ENCODE data around the gene CHKA.
"Not testable (repeated sequence)": the region's sequence is repeated elsewhere in the genome, so short reads cannot be mapped to it uniquely, and the experiment has no call there.

Gene CHKA

DNA sequence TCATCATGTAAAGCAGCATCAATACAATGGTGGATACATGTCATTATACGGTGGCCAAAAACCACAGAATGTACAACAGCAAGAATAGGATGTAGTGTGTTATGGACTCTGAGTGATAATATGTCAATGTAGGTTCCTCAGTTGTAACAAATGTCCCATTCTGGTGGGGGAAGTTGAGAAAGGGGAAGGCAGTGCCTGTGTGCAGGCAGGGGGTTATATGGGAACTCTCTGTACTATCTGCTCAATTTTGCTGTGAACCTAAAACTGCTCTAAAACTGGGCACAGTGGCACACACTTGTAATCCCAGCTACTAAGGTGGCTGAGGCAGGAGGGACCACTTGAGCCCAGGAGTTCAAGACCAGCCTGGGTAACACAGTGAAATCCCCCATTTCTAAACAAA, 5.9 kb downstream of the CHKA start:
- no peak for DNase-seq (ENCODE audit: low spot score)

DNA sequence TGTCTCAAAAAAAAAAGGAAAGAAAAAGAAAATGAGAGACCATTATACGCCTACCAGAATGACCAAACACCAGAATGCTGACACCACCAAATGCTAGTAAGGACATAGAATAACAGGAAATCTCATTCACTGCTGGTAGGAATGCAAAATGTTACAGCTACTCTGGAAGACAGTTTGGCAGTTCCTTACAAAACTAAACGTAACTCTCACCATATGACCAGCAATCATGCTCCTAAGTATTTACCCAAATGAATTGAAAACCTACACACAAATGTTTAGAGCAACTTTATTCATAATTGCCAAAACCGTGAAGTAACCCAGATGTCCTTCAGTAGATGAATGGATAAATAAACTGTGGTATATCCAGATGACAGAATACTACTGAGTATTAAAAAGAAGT, 7.2 kb downstream of the CHKA start:
- DNase-seq (ENCODE audit: low spot score), result no peak

DNA sequence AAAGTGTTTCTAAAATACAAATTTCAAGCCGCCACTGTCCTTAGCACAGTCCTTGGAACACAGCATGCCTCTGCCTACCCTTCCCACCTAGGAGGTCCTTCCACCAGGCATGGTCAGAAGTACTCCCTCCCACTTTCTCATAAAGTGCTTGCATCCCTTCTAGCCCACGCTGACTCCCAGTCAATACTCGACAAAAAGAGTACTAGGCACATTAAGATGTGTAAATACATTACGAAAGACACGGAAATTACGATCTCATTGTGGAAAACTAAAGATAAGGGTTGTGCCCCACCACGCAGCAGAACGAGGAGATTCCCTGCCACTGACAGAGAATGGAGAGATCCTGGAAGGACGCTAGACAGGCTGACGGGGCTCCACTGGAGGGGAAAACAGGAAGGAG, 13.5 kb downstream of the CHKA start:
- DNase-seq (ENCODE audit: low spot score), result no peak

DNA sequence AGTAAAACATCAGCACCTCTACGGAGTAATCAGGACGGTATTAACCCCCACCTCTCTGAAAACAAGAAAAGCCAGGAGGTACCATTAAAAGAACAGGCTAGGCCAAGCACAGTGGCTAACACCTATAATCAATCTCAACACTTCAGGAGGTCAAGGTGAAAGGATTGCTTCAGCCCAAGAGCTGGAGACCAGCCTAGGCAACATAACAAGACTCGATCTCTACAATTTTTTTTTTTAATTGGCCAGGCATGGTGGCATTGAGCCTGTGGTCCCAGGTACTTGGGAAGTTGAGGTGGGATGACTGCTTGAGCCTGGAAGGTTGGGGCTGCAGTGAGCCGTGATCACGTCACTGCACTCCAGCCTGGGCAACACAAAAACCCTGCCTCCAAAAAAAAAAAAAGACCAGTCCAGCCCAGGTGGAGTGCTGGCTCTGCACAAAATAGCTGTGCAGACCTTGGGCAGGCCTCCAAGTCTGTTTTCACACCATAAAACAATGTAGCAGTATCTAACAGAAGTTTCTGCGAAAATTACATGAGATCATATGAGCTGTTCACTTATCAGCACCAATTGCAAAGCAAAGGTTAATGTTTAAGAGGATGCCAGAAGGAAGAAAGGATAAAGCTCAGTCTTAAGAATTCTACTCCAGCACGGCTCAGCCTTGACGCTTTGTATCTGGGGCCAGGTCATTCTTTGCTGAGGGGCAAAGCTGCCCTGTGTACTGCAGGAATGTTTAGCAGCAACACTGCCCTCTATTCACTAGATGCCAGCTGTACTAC, 14.8 kb downstream of the CHKA start:
- no peak for DNase-seq (ENCODE audit: low spot score)

DNA sequence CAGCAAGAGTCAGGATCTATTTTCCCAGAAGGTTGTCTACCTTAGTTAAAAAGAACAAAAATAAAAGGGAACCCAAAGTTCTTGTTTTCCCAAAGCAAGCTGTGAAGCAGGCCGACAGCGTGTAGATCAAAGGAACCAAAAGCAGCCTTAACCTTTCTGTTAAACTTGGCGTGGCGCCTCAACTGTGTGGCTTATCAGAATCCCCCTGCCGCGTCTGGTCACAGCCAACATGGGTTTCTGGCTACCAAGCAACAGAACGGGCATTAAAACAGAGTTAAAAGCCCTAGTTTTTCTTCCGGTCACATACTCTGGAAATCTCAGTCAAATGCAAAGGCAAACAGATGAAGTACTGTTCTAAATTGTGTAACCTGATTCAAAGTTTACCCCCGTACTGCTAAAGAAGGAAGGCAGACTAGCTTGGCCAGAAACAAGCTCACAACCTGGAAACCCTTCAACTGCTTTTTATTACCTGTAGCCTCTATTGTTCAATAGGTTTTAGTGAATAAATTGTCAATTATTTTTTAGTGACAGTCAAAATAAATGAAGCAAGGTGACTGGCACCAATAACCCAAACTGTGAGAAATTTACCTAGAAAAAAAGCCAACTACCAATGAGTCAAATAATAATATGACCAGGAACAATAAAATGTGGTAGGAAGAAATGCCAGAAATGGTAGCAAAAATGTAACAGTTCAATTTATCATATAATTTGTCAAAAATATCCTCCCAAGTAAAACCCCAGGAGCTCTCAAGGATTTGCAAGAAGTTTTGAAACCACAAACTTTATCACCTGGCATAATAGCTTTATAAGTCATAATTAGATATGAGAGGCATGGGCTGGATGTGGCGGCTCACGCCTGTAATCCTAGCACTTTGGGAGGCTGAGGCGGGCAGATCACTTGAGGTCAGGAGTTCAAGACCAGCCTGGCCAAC, 21.4 kb downstream of the CHKA start:
- DNase-seq (ENCODE audit: low spot score), result no peak

DNA sequence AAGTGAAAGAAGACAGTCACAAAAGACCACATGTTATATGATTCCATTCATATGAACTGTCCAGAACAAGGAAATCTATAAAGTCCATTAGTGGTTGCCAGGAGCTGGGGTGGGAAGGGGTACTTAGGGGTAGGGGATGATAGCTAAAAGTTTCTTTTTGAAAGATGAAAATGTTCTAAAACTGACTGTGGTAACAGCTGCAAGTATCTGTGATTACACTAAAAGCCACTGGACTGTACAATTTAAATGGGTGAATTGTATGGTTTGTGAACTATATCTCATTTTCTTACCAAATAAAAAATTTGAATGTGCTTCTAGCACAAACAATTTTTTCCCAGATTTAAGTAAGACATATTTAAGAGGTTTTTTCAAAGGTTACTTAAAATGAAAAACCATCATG, 22.1 kb downstream of the CHKA start:
- no peak for DNase-seq (ENCODE audit: low spot score)

DNA sequence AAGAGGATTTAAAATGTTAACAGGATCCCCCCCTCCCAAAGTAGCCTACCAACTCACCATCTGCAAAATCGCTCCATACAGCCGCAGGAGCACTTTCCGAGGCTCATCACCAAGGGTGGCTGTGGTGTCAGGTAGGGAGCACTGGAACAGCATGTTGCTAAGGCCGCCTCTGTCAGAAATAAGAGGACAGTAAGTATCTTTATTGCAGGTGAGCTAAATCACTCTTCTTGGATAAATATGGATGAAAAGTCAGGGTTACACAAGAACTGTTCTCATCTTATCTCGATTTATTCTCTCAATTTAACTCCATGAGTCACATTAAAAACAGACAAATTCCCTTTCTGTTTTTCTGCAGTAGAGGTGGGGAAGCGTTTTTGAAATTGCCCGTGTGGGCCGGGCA, 24.2 kb downstream of the CHKA start:
- no peak for DNase-seq (ENCODE audit: low spot score)

DNA sequence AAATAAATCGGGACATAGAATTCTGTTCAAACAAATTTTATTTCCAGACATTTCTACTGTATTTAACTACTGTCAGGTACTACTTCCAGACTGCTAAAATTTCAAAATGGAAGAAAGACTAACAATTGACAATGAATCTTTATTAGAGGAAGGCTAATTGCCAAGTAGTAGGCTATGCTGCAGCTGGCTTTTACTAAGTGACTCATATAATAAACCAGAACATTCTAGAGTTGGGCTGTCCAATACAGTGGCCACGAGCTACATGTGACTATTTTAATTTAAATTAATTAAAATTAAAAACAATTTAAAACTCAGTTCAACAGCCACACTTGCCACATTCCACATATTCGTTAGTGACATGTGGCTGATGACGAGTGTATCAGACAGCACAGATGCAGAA, 27.6 kb downstream of the CHKA start:
- DNase-seq (ENCODE audit: low spot score), result no peak

DNA sequence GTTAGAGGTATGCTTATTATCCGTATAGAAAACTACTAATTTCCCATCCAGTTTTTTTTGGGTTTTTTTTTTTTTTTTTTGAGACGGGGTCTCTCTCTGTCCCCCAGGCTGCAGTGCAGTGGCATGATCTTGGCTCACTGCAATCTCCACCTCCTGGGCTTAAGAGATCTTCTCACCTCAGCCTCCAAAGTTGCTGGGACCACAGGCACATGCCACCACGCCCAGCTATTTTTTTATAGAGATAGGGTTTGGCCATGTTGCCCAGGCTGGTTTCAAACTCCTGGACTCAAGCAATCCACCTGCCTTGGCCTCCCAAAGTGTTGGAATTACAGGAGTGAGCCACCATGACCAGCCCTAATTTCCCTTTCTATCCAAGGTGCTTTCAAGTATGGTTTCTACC, 28.2 kb downstream of the CHKA start:
- DNase-seq (ENCODE audit: low spot score), result not testable (repeated sequence)

DNA sequence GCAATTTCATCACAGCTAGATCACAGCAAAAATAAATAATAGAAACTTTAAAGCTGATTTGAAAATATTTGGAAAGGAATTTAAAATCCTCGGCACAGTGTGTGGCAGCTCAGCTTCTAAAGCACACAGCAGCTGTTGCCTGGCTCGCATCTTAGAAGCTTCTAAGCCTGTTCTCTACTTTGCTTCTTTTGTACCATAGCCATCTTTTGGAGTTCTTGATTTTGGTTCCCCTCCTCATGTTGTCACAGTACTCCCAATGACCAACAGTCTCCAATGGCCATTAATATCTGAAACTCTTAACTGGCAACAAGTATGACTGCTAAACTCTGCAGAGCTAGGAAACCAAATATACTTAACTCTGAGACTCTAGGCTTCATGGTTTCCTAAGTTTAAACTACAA, 28.8 kb downstream of the CHKA start:
- no peak for DNase-seq (ENCODE audit: low spot score)

DNA sequence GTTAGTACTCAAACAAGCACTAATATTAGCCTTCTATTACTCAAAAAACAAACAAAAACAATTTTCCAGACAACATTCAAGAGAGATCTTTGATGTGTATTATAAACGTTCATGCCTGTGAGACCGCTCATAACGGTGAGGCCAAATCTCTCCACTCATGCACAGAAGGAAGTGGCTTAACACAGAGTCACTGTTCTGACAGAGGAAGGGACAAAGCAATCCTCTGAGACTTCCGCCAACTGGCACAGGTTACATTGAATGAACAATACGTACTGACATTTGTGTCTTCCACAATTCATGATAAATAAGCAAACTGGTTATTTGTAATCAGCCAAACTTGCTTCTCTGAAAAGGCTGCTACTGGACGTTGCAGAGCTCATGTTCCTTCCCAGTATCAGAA, 30.5 kb downstream of the CHKA start:
- no peak for DNase-seq (ENCODE audit: low spot score)

DNA sequence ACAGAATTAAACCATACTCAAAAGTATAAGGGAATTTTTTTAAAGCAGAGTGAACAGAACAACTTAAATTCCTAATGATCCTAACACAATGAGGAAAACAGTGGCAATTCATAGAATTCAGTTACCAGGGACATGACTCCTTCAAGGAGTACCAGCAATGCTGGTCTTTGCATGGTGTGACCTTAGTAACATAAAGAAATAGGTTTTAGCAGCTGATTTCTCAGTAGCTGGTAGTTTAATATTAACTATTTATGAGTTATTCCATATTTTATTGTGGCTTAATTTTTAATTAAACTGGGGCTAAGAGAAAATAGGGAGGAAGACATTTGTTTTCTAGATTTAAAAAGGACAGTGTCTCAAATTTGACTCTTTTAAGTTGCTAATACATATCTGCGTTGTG, 30.9 kb downstream of the CHKA start:
- no peak for DNase-seq (ENCODE audit: low spot score)

DNA sequence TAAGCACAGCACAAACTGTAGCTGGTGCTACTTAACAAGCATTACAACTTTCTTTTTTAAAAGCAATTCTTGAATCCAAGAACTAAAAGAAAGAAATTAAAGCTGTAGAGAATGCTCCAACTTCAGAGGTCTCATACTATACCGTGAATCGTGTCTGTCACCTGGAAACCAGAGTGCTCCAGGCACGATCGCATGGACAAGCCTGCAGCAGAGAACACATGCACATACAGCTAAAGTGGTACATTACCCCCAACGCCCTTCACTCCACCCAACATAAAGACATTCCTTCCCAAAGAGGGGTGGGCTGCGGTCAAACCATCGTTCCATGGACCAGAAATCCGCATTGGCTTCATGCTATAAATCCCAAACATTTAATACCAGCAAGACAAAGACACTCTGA, 31.5 kb downstream of the CHKA start:
- DNase-seq (ENCODE audit: low spot score), result no peak

DNA sequence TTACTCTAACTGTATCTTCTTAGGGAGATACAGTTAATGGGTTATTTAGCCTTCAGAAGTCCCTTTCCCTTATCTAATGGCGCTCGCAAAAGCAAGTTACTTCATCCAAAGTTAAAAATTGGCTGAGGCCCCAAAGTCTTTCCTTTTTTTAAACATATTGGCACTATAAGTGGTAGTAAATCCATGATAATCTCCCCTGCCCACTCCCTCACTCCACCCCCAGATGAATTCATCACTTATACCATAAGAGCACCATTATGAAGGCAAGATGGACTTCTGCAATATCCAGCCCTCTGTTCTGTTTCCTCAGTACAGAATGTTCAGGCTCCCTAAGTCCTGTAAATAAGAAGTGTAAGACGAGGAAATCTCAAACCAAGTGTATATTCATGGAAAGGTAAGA, 37.7 kb downstream of the CHKA start:
- DNase-seq (ENCODE audit: low spot score), result no peak

DNA sequence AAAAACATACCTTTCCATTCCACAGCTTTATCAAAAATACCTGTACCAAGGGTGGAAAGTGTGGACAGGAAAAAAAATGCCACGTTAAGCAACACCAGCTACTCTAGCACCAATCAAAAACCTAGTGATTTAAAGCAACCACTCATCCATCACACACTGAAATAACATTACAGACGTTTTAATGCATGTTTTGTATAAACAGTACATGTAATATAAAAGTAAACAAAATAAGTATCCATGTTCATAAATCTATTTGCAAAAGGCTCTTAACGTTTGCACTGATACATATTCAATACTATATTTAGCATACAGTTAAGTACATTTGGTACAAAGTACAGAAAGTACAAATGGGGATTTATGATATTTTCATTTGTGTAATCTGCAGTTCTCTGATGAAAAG, 38.7 kb downstream of the CHKA start:
- DNase-seq (ENCODE audit: low spot score), result no peak

DNA sequence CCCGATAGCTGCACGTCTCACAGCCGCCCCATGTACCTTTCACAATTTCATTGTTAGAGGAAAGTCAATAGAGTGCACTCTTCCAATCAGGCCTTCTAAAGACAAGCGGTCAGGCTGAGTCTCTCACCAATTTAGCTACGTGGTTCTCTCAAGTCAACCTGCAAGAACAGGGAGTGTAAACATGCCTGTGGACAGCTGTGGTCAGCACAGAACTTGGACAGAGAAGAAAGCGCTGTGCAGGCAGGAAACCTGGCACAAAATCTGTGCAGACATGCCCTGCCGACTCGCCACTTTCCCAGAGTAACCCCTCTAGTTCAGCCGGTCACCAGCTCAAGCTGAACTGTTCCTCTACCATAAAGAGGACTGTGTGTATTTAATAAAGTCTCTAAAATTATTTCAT, 39.5 kb downstream of the CHKA start:
- DNase-seq (ENCODE audit: low spot score), result no peak

DNA sequence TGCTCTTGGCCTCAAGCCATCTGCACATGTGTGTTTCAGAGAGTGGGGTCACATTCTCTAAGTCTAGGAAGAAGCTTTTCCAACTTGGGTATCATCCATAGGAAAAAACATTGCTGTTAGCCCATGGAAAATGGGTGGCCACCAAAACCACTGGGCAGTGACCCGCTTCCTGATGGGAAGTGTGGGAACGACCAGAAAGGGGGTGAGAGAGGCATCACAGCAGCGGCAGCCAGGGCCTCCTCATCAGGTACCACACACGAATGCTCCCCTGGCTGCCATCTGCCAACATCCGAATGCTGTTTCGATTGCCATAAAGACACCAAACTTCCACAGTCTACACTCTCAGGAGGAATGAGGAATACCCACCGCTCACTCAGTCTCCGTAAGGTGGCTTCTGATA, 40.3 kb downstream of the CHKA start:
- no peak for DNase-seq (ENCODE audit: low spot score)

DNA sequence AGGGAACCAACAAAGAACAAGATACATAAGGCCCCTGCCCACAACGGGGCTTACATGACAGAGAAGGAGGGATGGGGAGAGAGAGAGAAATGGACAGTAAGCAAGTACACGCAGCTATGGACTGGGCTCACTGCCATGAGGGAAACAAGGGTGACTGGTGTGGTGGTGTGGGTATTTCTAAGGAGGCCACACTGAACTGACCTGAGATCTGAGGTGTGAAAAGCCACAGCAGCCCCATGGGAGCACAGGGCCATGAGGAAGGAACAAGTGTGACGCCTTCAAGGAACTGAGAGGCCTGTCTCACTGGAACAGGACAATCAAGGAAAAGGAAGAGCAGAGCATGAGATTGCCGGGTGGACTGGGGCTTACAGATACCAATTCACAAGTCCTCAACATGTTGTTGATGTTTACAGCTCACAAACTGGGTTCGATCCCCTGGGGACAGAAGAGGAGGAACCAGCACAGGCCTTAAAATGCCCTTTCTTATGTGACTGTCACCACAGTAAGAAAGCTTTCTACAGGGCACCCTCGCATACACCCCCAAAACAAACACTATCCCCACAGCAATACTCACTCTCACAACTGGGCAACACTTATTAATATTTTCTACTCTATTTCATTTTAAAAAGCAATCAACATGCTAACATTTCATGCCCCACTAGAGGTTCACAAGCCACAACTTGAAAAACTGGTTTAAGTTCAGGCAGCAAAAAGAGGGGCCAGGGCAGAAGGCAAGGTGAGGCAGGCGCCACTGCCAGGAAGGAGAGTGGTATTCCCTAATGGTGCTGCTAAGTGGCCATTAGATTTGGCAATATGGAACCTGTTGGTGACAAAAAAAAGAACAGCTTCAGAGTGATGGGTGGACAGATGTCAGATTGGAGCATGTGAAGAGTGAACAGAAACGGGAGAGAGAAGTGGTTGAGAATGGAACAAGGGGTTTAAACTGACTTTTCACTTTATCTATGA, 43.3 kb downstream of the CHKA start:
- no peak for DNase-seq (ENCODE audit: low spot score)

DNA sequence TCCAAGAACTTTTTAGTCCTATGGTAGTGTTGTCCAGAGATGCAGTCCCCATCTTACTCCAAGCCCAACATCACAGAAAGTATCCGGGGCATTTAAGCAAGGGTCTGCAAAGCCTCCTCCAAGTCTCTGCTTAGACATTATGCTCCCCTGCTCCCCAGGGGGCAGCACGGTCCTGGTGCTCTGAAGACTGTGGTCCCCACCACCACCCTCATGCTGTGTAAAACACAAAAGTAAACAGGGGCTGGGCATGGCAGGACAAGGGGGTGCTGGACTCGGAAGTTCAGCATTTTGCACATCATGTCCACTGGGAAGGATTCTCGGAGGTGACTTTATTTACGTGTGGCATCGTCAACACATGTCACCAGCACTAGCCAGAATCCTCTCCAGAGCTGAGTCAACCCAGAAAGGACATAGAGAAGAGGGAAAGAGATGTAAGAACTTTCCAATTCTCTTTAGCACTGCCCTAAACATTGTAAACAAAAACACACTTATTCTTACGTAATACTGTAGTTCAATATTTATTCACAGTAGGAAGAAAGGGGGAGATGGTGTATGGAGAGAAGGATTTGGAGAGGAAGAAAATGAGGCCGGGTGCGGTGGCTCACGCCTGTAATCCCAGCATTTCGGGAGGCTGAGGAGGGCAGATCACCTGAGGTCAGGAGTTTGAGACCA, 44.7 kb downstream of the CHKA start:
- DNase-seq (ENCODE audit: low spot score), result no peak

DNA sequence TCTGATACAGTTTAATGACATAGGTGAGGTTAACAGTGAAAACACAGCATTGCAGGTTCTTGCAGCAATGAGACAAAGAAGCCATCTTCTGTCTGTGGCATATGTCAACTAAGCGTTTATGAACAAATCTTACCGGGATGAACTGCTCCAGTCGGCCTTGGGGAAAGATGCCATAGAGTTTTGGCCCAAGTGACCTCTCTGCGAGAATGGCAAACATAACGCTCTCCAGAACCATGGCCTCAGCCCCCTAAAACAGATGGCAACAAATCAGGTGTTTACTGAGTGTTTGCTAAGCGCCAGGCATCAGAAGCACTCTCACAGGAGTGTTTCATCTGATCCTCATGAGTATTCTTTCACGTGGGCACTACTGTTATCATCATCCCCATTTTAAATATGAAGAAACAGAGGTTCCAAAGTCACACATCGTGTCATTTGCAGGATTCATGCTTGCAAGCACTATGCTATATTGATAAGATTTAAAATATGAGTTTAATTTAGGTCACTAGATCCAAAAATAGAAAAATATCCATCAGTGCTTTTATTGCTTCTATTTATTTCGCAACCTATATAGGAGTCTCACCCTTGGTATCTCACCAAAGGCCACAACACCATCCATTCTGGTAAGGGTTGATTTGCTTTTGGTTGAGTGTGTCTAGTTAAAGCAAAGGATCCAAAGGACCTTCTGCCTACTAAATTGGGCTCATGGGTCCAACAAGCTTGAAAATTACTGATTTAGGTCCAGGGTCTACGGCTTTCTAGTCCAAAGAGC, 46.4 kb downstream of the CHKA start:
- DNase-seq (ENCODE audit: low spot score), result no peak

Data from RKO (cell line).